Adrenal gland (tissue), 12 donors: ENCODE measurements around the gene DDX49. TPM values are rescaled to one million over a fixed set of nuclear protein-coding genes. Genes with fewer than 3 reads are reported as not detected.
"Not testable (repeated sequence)": the region's sequence is repeated elsewhere in the genome, so short reads cannot be mapped to it uniquely, and the experiment has no call there.

Experiments
- DNase-seq, 7 donors: peaks; one replicate each; pipeline ENCODE4 v3.0.0-alpha.2; 2019 to 2020
- H3K27ac ChIP-seq, 5 donors: fragments of 200-600 bp; sonication (generic) in 4 of 5; 1 replicate in 3 of 5; 2 replicates in 2 of 5; pipeline versions ENCODE4 v1.5.1 to v1.8.0; 2016 to 2020; ENCODE audit warnings: mild to moderate bottlenecking in 1 of 5
- H3K27me3 ChIP-seq: fragments of 200-600 bp; 2 replicates; pipeline ENCODE4 v1.8.0; 2021
- H3K36me3 ChIP-seq, 2 donors: fragments of 200-600 bp; replicated peaks in 1 of 2; 1 replicate in 1 of 2; 2 replicates in 1 of 2; pipeline versions ENCODE4 v1.5.1 to v1.8.0; 2018 to 2022
- H3K4me1 ChIP-seq, 2 donors: fragments of 200-600 bp; replicated peaks in 1 of 2; 1 replicate in 1 of 2; 2 replicates in 1 of 2; pipeline versions ENCODE4 v1.5.1 to v1.8.0; 2018 to 2021
- H3K4me3 ChIP-seq, 4 donors: fragments of 200-600 bp; sonication (generic) in 3 of 4; one replicate each; pipeline ENCODE4 v1.5.1; 2016 to 2018
- H3K9me3 ChIP-seq, 3 donors: fragments of 200-600 bp; sonication (generic) in 1 of 3; replicated peaks in 1 of 3; 1 replicate in 2 of 3; 2 replicates in 1 of 3; pipeline versions ENCODE4 v1.5.1 to v1.8.0; 2016 to 2021
- CTCF ChIP-seq, 6 experiments: fragments of 450-650 bp in 4 of 6; fragments of 200-600 bp in 2 of 6; sonication (generic) in 1 of 6; IDR thresholded peaks; 1 replicate in 5 of 6; 2 replicates in 1 of 6; pipeline versions ENCODE4 v1.5.1 to v1.8.0; 2016 to 2021; ENCODE audit warnings: antibody characterized with exemption in 6 of 6, mild to moderate bottlenecking in 2 of 6, moderate library complexity in 1 of 6
- POLR2A ChIP-seq, 2 donors: fragments of 450-650 bp; IDR thresholded peaks; one replicate each; pipeline ENCODE4 v1.6.1; 2017; ENCODE audit warnings: antibody characterized with exemption in 2 of 2, mild to moderate bottlenecking in 2 of 2, moderate library complexity in 1 of 2
- WGBS, 4 donors: extraction: QIAGEN DNeasy Blood & Tissue Kit in 2 of 4; methylation state at CpG; one replicate each; pipeline versions ENCODE4 v1.1.5 to v1.1.7; 2013 to 2017; 5-methylcytosine and 5-hydroxymethylcytosine counted together
- intact Hi-C, 2 donors: fragments of 100-400 bp; cut with DNase I; formaldehyde crosslinking; loops; one replicate each; pipeline versions ENCODE4 v1.14.1 to v1.15.0; 2022 to 2023
- polyA plus RNA-seq, 3 donors: library from polyadenylated mRNA; stranded (reverse); fragments of 200-250 nt in 2 of 3; fragments of 350-450 nt in 1 of 3; fragmentation: Illumina TruSeq in 1 of 3; extraction: RNeasy Lipid Tissue Mini Kit (QIAGEN cat#74804) in 1 of 3; gene quantifications; one replicate each; pipeline ENCODE4 v1.2.3, GENCODE V29; 2013 to 2014
- total RNA-seq, 9 donors: library from RNA; depleted of rRNA in 4 of 9; stranded (reverse); fragments of >200 nt in 4 of 9; fragments of 120-200 nt in 1 of 9; fragmentation: NEBNext Ultra II Directional in 1 of 9; extraction: Animal tissue kit (Norgen Biotek cat#: 25700) in 1 of 9; gene quantifications; one replicate each; pipeline versions ENCODE4 v1.1.0 to v1.2.4, GENCODE V29; 2013 to 2023
- donor health status: healthy with polysubstance abuse.
- donor health status: Bipolar disorder and iron deficiency.
- donor health status: DM: yes; HTN: yes; CAD: no.
- donor health status: DM: no; HTN: no; CAD: no.
- donor health status: DM: no; HTN: no; CAD: no.
- donor health status: DM: yes; HTN: yes; CAD: no.

Gene DDX49
- total and polyA plus RNA-seq, 12 donors, result 29.1 to 105 (median 47.7) TPM

GRCh38 chr19:18913466-18913865 is 6.0 kb upstream of the DDX49 start:
- Histone ChIP-seq H3K36me3 (peaks cover 0 to 36% of the 10 kb centered on the region in 2 donors), H3K4me1 (peaks cover 12 to 28% of the 10 kb centered on the region in 2 donors), H3K4me3 (no peak overlapping the region), H3K9me3 (no peaks in the 10 kb centered on the region), H3K27me3 (no peaks in the 10 kb centered on the region), H3K27ac (no peak overlapping the region)
- 88 to 89% (median 88%) methylated on average over 5 of the region's 5 CpGs; no CpG with 5 or more reads in 1 of the 4 donors for WGBS, 4 donors
- intact Hi-C loops, result no loop called here
- no peak for TF ChIP-seq POLR2A (IDR thresholded peaks at IDR 0.05)
- no peak for TF ChIP-seq CTCF (IDR thresholded peaks at IDR 0.05)
- DNase-seq, result no peak

- intact Hi-C loops, result no loop called here
- no peak for TF ChIP-seq POLR2A (IDR thresholded peaks at IDR 0.05)
- peak; percentile 27 to 71 (median 60) for TF ChIP-seq CTCF (IDR thresholded peaks at IDR 0.05)
- DNase-seq, result peak; percentile 76 to 88 (median 86)
- Histone ChIP-seq H3K4me3 (no peak overlapping the region), H3K36me3 (peaks cover 0 to 28% of the 10 kb centered on the region in 2 donors), H3K4me1 (peaks cover 21 to 32% of the 10 kb centered on the region in 2 donors), H3K27me3 (no peaks in the 10 kb centered on the region), H3K9me3 (no peaks in the 10 kb centered on the region), H3K27ac (peak overlapping the region in 3 of 5 donors; percentile 6 to 62 (median 35))
- 20 to 37% (median 25%) methylated on average over 2 to 5 of the region's 5 CpGs; no CpG with 5 or more reads in 1 of the 4 donors for WGBS, 4 donors
Measured at GRCh38 chr19:18915639-18916038, 3.9 kb upstream of the DDX49 start.

GRCh38 chr19:18917593-18917992 is 1.9 kb upstream of the DDX49 start:
- 72 to 82% (median 78%) methylated on average over 7 to 9 of the region's 9 CpGs for WGBS, 4 donors
- Histone ChIP-seq H3K4me1 (peaks cover 21 to 33% of the 10 kb centered on the region in 2 donors), H3K36me3 (peaks cover 0 to 25% of the 10 kb centered on the region in 2 donors)
- intact Hi-C loops, H3K4me3 ChIP-seq, H3K9me3 ChIP-seq, H3K27me3 ChIP-seq, H3K27ac ChIP-seq: not testable (repeated sequence)
- peak in 1 of 7 donors; percentile 22 for DNase-seq

GRCh38 chr19:18919900-18920214 is 342 bp downstream of the DDX49 start:
- peaks cover 0 to 35% of the 10 kb centered on the region in 2 donors for H3K36me3 ChIP-seq
- TF ChIP-seq CTCF (IDR thresholded peaks at IDR 0.05), result no peak
- TF ChIP-seq POLR2A (IDR thresholded peaks at IDR 0.05), result no peak
- intact Hi-C loops, result loop anchor here in 1 of 2 donors (10.0 kb wide), 1 partner anchor 455 kb away; no protein-coding TSS in a partner anchor
- H3K9me3 ChIP-seq, result no peaks in the 10 kb centered on the region
- 0 to 1% (median 0%) methylated on average over 15 of the region's 15 CpGs for WGBS, 4 donors
- H3K27ac ChIP-seq, result peak overlapping the region in 4 of 5 donors; percentile 3 to 73 (median 68)
- DNase-seq, result no peak
- H3K27me3 ChIP-seq, result no peaks in the 10 kb centered on the region
- H3K4me1 ChIP-seq, result peaks cover 21 to 32% of the 10 kb centered on the region in 2 donors
- peak overlapping the region; percentile 30 to 80 (median 75) for H3K4me3 ChIP-seq

GRCh38 chr19:18920400-18920799 is 885 bp downstream of the DDX49 start:
- Histone ChIP-seq H3K4me3 (peak overlapping the region in 2 of 4 donors; percentile 71 to 79), H3K9me3 (no peaks in the 10 kb centered on the region), H3K27ac (peak overlapping the region in 1 of 5 donors; percentile 73), H3K4me1 (peaks cover 21 to 26% of the 10 kb centered on the region in 2 donors), H3K27me3 (no peaks in the 10 kb centered on the region), H3K36me3 (peaks cover 0 to 40% of the 10 kb centered on the region in 2 donors)
- TF ChIP-seq CTCF (IDR thresholded peaks at IDR 0.05), result no peak
- no peak for TF ChIP-seq POLR2A (IDR thresholded peaks at IDR 0.05)
- WGBS, 4 donors, result 36 to 57% (median 51%) methylated on average over 5 to 9 of the region's 9 CpGs
- no peak for DNase-seq
- intact Hi-C loops, result loop anchor here in 1 of 2 donors (10.0 kb wide), 1 partner anchor 456 kb away; no protein-coding TSS in a partner anchor
